HL-60/S4 treated with retinoic acid at 250 ng/mL for 4 days and 3 days (cell line): ENCODE data around the gene PPFIBP2.

Experiments used
- in situ Hi-C: fragments of 300-500 bp; cut with MboI; formaldehyde crosslinking; loops from 2 replicates; pipeline ENCODE4 v1.7.0; 2022; ENCODE audit warnings: low sequenced_read_pairs

The PPFIBP2 gene

DNA sequence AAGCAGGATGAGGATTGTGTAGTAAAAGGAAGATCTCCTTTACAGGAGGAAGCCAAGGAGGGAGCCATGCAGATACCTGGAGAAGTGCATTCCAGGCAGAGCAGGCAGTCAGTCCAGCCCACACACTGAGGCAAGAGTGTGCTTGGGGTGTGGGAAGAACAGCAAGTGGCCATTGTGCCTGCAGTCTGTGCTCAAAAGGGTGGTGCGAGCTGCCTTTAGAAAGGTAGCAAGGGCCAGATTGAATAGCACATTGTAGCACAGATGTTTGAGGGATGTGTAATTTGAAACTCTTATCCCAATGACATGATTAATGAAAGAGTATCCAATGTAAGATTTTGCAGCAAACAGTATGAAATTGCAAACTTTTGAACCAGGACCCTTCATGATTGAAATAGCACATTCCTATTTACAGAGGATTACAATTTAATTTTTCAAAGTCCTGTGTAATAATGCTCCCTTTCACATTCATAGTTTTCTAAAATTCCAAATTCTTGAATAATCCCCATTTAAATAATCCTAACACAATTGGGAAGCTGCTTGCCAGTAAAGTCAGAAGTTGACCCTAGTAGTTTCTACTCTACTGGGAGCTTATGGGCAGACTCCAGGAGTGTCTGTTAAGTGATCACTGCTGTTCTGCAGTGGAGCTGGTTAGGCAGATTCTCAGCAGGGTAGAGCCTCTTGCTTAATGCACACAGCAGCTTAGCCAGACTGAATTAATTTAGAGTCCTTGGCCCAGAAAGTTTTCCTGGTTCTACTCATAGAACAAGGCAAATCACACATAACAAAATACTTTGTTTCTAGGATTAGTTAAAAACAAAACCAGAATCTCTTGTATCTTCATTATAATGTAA, 81.4 kb downstream of the PPFIBP2 start:
- in situ Hi-C loops = no loop called here

DNA sequence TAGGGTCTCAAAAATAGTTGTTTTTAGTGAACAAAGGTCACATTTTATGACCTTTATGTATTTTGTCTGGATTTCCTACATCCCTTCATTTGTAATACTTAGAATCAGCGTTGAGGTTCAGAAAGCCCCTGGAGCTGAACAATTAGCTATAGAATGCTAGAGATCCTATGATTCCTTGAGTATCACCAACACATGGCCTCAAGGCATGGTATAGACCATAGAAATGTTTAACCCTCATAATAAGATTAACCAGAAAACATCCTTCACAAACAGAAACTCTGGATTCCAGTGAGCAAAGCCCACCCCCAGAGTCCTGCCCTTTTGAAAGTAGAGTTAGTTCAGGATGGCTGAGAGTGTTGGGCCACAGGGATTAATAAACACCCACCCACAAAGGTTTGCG, 82.2 kb downstream of the PPFIBP2 start:
- in situ Hi-C loops = no loop called here

DNA sequence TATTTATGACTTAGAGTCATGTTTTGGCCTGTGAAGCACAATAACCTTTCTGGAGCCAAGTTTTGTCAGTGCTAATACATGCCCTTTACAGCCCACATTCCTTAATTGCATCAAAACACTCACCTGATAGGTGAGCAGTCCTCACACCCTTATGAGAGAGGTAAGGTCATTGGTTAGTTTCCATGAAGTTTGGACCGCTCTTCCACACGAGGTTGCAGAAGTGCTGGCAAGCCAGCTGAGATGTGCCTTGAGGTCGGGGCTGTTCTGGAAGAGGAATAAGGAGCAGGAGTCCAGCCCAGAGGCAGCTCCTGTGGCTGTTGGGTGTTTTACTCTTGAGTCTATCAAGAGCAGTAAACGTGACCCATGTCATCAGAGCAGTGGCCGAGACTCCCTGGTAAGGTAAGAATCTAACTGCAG, 83.2 kb downstream of the PPFIBP2 start:
- in situ Hi-C loops = no loop called here

DNA sequence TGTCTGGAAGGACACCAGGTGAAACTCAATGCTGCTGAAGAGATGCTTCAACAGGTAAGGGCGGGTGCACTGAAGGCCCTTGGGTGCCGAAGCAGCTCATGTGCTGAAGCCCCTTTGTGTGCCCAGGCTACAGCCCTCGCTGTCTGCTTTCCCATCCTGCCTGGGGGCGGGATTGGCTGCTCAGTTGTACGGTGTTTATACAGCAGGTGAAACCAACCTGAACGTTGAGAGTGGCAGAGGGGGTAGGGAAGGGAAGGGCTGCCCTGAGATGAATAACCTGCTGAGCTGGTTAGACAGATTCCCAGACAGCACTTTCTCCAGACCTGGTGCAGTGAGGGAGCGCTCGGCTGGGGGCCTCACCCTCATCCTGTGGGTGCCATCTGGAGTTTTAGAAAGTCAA, 83.8 kb downstream of the PPFIBP2 start:
- in situ Hi-C loops = no loop called here

DNA sequence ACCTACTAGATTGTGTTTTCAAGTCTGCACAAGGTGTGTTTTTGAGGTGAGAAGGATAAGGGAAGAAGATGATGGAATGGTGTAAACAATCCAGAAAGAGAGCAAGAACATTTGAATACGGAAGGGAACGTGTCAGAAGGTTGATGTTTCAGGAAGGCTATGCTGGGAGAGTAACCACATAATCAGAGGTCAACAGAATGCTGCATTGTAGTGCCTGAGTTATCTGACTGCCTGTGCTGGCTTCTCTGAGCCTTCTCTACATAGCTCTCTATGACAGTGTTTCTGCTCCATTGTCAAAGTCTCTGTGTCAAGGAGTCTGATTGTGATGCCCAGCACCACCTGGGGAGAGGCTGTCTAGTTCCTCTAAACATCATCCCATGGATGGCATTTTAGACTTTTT, 85.4 kb downstream of the PPFIBP2 start:
- in situ Hi-C loops = no loop called here

DNA sequence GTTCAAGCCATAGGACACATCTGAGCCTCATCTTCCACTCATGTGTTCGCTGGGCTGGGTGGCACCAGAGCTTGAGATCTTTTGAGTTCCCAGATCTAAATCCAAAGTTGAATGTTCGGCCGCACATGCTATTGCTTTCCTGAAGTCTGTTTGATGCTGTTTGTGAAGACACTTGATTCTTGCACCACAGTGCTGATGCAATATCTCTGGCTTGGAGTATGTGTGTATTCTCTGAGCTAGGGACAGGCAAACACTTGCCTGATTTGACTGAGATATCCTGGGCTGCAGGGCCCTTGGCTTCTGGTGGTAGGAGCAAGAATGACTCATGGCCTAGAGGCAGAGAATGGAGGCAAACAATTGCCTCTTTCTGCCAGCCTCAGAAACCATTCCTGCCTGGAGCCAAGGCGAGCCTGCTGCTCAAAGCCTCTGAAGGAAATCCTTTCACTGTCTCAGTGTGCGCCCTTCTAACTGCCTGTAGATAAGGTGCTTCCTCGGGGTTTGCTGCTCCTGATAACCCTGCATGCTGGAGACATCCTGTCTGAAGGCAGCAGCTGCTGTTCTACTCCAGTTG, 86.5 kb downstream of the PPFIBP2 start:
- in situ Hi-C loops = no loop called here

DNA sequence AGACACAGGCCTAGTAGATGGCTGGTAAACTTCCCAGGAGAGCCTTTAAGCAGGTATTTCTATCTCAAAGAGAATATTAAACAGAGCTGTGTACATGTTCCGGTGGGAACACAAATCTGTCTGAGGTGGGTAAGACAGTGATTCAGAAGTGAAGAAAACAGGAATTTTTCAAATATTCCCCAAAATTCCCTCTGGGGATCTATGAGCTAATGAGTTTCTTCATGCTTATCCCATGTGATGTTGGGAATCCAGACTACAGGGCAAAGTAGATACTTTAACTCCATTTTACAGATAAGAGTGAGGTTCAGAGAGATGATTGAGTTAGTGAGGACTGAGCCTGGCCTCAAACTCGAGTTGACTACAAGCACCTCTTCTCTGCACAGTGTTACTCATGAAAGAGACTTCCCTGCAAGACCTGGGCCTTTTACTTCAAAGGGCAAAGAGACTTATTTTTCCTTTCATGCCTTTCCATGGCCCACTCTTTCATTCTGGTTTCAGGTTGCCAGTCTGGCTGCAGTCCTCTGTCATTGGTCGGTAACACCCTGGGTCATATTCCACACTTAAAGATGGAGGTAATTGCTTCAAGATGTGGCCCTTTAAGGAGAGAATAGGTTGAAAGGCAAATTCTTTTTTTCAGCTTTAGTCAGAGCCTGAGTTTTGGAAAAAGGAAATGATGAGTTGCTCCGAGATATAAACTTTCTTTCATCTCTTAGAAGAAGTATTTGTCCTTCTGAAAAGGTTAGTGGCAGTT, 89.4 kb downstream of the PPFIBP2 start:
- in situ Hi-C loops = no loop called here

DNA sequence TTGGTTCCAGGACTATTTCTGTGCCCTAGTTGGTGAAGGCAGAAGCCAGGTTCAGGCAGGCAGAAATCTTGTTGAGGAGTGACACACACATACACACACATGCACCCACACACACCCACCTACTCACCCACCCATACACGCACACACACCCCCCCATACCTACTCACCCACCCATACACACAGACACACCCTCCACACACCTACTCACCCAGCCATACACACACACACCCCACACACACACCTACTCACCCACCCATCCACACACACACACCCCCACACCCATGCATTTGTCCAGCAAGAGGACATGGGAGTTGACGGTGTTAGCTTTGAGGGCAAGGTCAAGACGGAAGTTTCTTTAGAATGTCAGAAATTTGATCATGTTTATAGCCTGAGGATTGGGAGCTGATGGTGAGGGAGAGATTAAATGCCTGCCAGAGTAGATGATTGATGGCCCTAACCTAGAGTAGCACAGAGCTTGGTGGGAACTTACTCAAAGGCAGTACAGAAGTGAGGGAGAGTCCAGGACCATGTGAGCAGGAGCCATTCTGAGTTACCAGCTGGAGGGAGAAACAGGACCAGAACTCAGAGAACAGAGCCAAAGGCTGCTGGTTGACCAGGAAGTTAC, 90.6 kb downstream of the PPFIBP2 start:
- in situ Hi-C loops = no loop called here

DNA sequence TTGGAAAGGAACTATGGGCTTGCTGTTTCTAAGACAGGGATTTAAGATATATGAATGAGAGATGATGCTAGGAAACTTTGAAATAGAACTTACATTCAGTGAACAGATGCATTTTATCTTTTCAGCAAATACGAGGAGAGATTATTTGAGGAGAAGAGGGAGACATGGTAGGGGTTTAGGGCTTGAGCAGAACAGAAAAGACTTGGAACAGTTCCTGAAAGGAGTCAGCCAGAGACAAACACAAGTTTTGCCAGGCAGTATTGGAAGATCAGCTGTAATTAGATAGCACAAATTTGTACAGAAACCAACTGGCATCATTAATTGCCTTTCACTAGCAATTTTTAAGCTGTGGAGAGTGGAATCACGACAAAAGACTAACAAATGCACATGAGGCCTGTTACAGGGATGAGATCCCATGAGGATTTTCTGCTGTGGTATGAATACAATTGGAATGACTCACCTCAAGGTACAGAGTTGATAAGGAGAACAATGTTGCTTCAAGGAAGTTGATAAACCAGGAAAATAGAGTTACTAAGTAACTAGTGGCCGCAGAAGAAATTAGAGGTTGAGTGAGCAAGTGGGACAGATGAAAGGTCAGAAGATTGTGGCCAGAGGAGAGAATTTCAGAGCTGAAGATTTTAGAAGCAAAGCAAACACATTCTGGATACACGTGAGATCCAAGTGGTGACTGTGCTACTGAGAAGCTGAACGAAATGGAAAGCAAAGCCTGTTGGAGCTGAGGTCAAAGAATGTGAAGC, 91.6 kb downstream of the PPFIBP2 start:
- in situ Hi-C loops = no loop called here

DNA sequence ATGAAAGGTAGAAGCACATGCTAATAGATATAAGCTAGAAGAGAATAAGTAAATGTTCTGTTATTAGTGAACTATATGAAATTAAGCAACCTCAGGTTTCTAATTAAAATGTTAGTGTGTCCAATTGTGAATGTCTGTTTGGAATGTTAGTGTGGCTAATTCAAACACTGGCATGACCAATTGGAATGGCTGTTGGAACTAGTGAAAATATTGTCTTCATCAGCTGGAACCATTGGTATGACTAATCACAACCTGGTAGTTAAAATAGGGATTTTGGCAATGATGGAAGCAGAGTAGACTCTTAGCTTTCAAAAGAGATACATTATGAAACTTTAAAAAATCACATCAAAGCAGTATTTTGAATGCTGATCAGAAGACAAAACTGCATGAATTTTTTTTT, 92.7 kb downstream of the PPFIBP2 start:
- in situ Hi-C loops = no loop called here

DNA sequence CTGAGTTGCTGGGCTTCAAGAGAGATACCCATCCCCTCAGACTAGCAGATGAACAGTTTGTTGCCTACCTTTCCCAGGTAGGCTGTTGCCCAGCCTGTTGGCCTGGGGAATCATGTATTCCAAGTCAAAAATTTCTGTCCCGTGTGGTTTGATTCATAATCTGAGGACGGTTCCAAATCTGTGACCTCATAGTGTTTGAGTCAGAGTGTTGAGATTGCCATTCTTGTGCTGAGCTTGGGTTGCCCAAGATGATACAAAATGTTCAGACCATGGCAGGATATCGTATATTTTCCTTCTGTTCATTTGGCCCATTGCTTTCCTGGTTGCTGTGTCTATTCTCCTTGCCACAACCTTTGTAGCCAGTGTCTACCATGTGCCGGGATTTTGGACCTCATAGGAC, 95.2 kb downstream of the PPFIBP2 start:
- in situ Hi-C loops = no loop called here

DNA sequence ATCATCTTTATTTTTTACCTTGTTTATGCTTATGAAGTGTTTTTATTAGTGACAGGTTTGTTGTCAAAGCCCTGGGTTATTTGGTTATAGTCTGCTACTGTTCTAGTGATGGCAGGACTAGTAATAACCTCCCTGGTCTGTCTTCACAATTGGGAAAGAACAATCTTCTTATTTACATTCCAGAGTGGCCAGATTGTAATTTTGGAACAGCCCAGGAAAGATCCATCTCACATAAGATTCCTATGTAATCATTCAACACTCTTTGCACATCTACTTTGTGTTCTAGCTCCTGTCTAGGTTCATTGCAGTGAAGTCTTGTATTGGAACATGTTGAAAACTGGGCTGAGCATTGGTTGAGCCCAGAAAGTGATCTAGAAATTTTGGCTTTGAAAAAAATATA, 95.7 kb downstream of the PPFIBP2 start:
- in situ Hi-C loops = no loop called here

DNA sequence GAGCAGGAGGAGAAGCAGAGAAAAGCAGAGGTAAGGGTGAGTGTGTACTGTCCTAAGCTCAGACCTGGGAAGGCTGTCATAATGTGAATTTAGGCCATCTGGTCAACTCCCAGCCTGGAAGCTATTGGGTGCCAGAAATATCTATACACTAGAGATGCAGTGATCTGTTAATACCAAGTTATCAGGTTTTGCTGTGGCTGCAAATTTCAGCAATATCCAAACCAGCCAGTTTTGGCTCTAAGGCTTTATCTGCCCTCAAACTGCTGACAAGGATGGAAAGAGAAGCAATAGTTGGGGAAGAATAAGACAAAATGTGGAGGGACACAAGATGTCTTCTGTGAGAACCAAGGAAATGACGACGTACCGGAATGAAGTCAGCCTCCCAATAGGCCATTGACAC, 96.6 kb downstream of the PPFIBP2 start:
- in situ Hi-C loops = no loop called here

DNA sequence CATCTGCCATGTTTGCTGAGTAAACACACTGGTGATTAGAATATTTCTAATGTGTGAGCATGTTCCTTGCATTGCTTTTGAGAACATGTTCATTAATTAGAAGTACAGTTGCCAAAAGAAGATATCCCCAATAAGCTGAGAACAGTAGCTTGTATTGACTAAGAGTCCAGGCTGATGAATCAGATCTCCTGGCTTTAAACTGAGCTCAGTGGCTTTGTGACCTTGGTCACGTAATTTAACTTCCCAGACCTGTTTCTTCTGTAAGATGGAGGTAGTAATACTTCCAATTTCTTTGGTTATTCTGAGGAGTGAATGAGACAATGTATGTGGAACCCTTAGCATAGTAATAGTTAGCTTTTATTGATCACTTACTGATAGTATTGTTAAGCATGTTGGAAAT, 97.6 kb downstream of the PPFIBP2 start:
- in situ Hi-C loops = no loop called here

DNA sequence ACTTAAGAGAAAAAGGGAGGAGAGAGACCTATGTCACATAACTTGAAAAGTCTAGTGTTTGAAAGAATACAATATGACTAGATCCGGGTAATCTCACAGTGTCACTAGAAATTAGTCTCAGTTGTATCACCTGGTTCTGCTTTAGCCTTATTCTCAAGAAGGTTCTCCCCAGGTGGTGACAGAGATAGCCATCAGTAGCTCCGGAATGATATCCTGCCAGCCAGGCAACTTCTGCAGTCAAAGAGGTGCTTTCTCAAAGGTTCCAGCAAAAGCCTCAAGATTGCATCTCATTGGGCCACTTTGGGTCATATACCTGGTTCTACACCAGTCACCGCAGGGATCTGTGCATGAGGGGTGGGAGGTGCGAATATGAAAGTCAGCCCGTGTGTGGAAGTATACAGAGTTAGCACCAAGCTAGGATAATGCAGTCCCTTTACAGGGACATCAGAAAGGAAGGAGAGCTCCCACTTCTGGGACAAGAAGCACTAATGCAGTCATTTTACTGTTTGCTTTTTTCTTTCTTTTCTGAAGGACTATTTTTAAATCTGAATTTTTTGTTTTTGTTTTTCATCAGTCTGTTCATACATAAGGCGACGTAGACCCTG, 98.4 kb downstream of the PPFIBP2 start:
- in situ Hi-C loops = no loop called here

DNA sequence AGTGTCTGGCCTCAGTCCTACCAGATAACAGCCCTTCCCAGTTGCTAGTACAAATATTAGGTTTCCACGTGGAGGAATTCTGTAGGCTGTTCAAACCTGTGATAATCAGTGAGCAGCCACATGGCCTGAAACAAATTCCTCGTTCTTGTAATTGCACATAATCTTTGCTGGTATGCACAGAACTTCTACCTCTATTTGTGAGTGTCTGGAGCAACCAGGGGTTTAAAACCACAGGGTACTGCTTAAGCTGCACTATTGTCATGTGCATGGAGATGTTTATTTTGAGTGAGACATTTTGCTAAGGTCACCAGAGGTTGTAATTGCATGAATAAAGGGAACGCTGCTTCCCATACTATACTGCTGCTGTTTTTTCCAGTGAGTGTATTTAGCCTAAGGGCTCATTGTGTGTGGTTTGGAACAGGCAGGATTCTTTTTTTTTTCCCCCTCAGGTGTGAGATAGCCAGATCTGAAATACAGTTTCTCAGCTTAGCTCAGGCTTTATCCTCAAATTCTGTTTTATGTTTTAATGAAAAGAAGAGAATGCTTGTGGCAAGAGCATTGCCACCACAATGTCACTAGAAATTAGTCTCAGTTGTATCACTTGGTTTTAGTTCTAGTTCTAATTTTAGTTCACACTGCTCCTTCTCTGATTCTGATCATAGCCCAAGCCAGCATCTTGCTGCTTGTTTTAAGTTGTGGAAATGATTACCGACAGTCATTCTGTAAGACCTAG, 99.0 kb downstream of the PPFIBP2 start:
- in situ Hi-C loops = no loop called here

DNA sequence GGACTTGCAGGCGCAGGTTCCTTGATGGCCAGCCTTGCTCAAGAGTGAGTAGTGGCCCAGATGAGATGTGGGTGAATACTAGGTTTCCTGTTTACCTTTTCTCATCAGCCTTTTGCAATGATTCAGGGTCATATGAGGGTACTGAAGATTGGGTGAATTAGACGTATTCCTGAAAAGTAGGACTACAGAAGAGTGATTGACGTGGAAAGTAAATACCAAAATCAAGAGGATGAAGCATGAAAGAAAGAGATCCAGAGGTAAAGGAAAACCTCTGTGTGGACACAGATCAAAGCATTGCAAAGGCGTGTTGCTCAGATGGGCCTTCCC, 99.6 kb downstream of the PPFIBP2 start:
- in situ Hi-C loops = no loop called here

DNA sequence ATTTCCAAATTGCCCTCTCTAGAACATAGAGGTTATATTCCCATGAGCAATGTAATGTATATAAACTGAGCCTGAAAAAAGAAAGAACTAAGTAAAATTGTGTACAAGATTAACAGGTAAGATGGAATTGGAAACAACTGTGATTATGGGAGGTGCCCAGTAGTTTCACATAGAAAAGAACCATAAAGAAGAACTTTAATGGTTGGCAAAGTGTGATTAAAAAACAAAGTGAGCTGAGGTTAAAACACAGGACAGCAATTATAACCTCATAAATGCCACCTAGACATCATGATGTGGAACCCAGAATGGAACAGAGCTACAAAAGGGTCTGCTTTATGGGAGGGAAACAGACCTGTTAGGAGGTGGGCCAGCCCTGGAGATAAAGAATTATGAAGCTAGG, 100.9 kb downstream of the PPFIBP2 start:
- in situ Hi-C loops = no loop called here

DNA sequence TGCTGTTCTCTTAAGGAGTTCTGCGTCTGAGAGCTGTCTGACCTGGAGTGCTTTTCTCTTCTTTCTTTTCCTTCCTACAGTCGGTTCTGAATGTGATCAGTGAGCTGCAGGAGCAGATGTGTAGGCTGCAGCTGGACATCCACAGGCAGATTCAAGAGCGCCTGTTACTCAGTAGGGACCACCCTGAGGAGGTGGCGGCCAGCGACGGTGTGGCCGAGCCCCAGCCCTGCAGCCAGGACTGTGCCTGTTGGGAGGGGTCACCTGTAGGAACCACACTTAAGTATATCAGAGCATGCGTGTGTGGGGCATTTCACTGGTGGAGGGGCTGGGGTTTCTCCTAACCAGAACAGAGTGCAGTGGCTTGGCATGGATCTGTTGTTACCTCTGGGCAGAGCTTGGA, 103.2 kb downstream of the PPFIBP2 start:
- in situ Hi-C loops = no loop called here

DNA sequence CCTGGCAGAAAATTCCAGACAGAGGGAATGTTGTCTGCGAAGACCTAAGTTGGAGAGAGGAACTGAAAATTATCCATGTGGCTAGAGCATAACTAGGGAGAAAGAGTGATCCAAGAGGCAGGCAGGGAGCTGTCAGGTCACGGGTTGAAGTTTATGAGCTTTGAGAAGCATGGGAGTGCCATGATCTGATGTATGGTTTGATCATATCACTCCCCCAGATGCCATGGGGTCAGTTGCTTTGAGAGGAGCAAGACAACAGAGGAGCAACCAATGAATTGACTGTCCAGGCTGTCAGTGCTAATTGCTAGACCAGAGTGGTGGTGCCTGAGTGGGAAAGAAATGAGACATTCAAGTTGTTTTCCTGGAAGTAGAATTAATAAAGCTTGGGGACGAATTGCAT, 105.5 kb downstream of the PPFIBP2 start:
- in situ Hi-C loops = no loop called here
